Cardiac muscle cell (in vitro differentiated cells and primary cell): Measurements from ENCODE around the gene CDH23. TPM values are rescaled to one million over a fixed set of nuclear protein-coding genes. Genes with fewer than 3 reads are reported as not detected.

Experiments used
- DNase-seq, 2 donors: peaks; one replicate each; pipeline versions ENCODE4 v3.0.0 to v3.0.0-alpha.2; 2010 to 2017; ENCODE audit warnings: low read depth in 1 of 2, low spot score in 1 of 2
- H3K27ac ChIP-seq: fragments of 200-600 bp; sonication (generic); 2 replicates; pipeline ENCODE4 v1.5.1; 2016
- H3K27me3 ChIP-seq: fragments of 200-600 bp; sonication (generic); 2 replicates; pipeline ENCODE4 v1.6.0; 2016; ENCODE audit warnings: control low read depth
- H3K36me3 ChIP-seq: fragments of 200-600 bp; sonication (generic); 2 replicates; pipeline ENCODE4 v1.5.1; 2016; ENCODE audit warnings: control low read depth
- H3K4me1 ChIP-seq: fragments of 200-600 bp; sonication (generic); 2 replicates; pipeline ENCODE4 v1.8.1; 2017; ENCODE audit warnings: low read depth, mild to moderate bottlenecking, mixed run types
- H3K4me3 ChIP-seq: fragments of 200-600 bp; sonication (generic); 2 replicates; pipeline ENCODE4 v1.5.1; 2016; ENCODE audit warnings: mild to moderate bottlenecking
- H3K9me3 ChIP-seq: fragments of 200-600 bp; sonication (generic); 2 replicates; pipeline ENCODE4 v1.5.1; 2017; ENCODE audit warnings: low read depth, mild to moderate bottlenecking, control low read depth
- polyA plus RNA-seq: library from polyadenylated mRNA; unstranded; fragments of >200 nt; fragmentation: Nextera tagmentation; extraction: Ambion mirVana; gene quantifications from 2 replicates; pipeline ENCODE4 v1.2.1, GENCODE V29; 2016
- total RNA-seq: library from RNA; depleted of rRNA; stranded (reverse); fragments of >200 nt; gene quantifications from 2 replicates; pipeline ENCODE4 v1.2.3, GENCODE V29; 2016
- TF ChIP-seq, protein P1 (sequence below): IDR thresholded peaks from 2 replicates; pipeline ENCODE4 v1.5.1; 2012; ENCODE audit warnings: low read depth, mild to moderate bottlenecking, low read length

CDH23 gene
- total and polyA plus RNA-seq, 2 experiments from 2014 or later: 0.05 to 0.51 TPM

DNA sequence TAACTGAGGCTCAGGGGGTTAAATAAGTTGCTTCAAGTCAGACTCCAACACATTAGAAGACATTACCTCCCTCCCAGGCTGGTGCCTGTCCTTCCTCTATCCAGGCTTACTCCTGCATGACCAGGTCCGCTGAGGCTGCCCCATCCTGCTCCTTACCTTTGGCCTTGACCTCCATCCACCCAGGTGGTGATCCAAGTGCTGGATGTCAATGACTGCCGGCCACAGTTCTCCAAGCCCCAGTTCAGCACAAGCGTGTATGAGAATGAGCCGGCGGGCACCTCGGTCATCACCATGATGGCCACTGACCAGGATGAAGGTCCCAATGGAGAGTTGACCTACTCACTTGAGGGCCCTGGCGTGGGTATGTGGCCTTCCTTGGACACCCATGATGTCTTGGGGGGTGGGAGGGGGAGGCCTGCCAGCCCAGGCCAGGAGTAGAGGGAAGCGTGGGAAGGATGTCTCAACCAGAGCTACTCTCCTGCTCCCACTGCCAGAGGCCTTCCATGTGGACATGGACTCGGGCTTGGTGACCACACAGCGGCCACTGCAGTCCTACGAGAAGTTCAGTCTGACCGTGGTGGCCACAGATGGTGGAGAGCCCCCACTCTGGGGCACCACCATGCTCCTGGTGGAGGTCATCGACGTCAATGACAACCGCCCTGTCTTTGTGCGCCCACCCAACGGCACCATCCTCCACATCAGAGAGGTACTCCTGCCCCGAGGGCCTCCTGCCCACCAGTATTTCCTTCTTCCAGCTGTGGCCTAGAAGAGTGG is 406.2 kb downstream of the CDH23 start:
- TF ChIP-seq, protein P1, sequence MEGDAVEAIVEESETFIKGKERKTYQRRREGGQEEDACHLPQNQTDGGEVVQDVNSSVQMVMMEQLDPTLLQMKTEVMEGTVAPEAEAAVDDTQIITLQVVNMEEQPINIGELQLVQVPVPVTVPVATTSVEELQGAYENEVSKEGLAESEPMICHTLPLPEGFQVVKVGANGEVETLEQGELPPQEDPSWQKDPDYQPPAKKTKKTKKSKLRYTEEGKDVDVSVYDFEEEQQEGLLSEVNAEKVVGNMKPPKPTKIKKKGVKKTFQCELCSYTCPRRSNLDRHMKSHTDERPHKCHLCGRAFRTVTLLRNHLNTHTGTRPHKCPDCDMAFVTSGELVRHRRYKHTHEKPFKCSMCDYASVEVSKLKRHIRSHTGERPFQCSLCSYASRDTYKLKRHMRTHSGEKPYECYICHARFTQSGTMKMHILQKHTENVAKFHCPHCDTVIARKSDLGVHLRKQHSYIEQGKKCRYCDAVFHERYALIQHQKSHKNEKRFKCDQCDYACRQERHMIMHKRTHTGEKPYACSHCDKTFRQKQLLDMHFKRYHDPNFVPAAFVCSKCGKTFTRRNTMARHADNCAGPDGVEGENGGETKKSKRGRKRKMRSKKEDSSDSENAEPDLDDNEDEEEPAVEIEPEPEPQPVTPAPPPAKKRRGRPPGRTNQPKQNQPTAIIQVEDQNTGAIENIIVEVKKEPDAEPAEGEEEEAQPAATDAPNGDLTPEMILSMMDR: no peak
- Histone ChIP-seq H3K27me3 (peaks cover 22% of the 10 kb centered on the region), H3K4me3 (no peak overlapping the region), H3K9me3 (no peaks in the 10 kb centered on the region), H3K4me1 (no peaks in the 10 kb centered on the region), H3K36me3 (no peaks in the 10 kb centered on the region), H3K27ac (no peak overlapping the region)
- DNase-seq: no peak

DNA sequence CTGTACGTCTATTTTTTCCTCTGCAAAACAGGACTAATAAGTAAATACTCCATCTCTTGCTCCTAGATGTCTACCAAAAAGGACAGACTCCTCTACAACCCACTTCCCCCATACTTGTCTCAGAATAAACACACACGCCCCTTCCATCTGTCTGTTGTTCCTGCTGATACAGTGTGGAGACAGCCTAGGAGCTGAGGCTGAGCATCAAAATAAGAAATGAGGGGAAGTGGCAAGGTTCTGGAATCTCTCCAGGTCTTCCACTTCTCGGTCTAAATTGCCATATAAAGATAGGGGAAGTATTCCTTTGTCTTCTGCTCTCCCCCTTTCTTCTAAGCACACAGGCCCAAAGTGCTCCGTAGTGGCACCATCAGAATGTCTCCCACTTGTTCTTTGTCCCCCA is 407.4 kb downstream of the CDH23 start:
- Histone ChIP-seq H3K4me1 (no peaks in the 10 kb centered on the region), H3K9me3 (no peaks in the 10 kb centered on the region), H3K27me3 (peaks cover 22% of the 10 kb centered on the region), H3K4me3 (no peak overlapping the region), H3K36me3 (no peaks in the 10 kb centered on the region), H3K27ac (no peak overlapping the region)
- DNase-seq: no peak
- TF ChIP-seq, protein P1: no peak

DNA sequence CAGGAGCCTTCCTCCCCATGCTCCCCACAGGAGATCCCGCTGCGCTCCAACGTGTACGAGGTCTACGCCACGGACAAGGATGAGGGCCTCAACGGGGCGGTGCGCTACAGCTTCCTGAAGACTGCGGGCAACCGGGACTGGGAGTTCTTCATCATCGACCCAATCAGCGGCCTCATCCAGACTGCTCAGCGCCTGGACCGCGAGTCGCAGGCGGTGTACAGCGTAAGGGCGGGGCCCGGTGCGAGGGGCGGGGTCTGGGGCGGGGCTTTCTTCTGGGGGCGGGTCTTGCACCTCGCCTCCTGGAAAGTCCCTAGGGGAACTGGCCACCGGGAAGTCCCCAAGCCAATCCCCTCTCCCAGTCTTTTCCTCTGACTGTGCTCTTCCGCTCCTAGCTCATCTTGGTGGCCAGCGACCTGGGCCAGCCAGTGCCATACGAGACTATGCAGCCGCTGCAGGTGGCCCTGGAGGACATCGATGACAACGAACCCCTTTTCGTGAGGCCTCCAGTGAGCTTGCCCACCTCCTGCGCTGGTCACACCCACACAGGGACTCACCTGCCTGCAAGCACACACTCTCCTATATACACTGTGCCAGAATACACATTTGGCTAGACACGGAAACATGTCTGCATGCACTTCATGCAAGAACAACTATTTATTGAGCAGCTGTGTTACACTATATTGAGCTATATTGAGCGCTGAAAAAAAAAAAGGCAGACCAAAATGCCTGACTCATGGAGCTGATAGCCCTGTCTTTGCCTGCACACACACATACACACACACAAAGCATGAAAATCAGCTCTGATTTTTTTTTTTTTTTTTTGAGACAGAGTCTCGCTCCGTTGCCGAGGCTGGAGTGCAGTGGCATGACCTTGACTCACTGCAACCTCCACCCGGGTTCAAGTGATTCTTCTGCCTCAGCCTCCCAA is 409.3 kb downstream of the CDH23 start:
- DNase-seq: peak; percentile 53 to 64
- Histone ChIP-seq H3K27ac (no peak overlapping the region), H3K27me3 (peaks cover 22% of the 10 kb centered on the region), H3K4me1 (no peaks in the 10 kb centered on the region), H3K4me3 (no peak overlapping the region), H3K36me3 (no peaks in the 10 kb centered on the region), H3K9me3 (no peaks in the 10 kb centered on the region)
- TF ChIP-seq, protein P1: no peak

DNA sequence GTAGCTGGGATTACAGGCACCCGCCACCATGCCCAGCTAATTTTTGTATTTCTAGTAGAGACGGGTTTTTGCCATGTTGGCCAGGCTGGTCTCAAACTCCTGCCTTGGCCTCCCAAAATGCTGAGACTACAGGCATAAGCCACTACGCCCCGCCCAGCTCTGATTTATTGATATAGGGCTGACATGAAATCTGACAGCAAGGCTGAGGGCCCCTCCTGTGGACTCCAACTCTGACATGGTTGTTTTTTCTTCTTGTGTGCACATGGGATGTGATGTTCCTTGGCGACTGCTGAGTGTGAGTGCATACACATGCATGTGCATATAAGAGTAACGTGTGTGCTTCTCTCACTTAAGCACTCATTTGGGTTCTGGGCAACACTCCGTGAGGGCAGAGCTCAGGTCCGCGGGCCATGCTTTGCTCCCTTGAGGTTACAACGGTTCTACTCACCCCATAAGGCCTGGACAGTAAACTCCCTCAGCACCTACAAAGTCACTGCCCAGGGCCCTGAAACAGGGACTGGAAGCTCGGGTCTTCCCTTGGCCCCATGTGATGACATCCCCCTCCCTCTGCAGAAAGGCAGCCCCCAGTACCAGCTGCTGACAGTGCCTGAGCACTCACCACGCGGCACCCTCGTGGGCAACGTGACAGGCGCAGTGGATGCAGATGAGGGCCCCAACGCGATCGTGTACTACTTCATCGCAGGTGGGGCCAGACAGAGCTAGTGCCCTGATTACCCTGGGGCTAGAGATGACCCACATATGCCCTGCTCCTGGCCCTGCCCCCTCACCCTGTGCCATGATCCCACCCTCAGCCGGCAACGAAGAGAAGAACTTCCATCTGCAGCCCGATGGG is 410.2 kb downstream of the CDH23 start:
- Histone ChIP-seq H3K9me3 (no peaks in the 10 kb centered on the region), H3K27ac (no peak overlapping the region), H3K27me3 (peaks cover 22% of the 10 kb centered on the region), H3K4me3 (no peak overlapping the region), H3K4me1 (no peaks in the 10 kb centered on the region), H3K36me3 (no peaks in the 10 kb centered on the region)
- TF ChIP-seq, protein P1: no peak
- DNase-seq: no peak
